NCI-H2029 (cell line): ENCODE measurements around the gene RAP2B.

Experiments used
- DNase-seq: peaks from one replicate; lab custom pipeline; 2025; lab: John Stamatoyannopoulos, UW

The RAP2B gene

DNA sequence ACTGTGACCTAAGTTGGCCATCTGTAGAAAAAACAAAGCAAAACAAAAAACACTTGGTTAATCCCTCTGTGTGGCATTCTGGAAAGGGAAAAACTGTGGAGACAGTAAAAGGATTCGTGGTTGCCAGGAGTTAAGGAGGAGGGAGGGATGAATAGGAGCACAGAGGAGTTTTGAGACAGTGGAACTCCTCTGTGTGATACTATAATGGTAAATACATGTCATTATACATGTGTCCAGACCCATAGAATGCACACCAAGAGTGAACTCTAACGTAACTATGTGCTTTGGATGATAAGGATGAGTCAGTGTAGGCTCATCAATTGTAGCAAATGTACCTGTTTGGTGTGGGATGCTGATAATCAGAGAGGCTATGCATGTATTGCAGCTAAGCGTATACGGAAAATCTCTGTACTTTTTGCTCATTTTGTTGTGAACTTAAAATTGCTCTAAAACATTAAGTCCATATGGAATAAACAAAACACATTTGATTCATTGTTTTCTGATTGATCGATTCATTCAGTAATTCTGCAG, 33.4 kb downstream of the RAP2B start:
- no peak for DNase-seq

DNA sequence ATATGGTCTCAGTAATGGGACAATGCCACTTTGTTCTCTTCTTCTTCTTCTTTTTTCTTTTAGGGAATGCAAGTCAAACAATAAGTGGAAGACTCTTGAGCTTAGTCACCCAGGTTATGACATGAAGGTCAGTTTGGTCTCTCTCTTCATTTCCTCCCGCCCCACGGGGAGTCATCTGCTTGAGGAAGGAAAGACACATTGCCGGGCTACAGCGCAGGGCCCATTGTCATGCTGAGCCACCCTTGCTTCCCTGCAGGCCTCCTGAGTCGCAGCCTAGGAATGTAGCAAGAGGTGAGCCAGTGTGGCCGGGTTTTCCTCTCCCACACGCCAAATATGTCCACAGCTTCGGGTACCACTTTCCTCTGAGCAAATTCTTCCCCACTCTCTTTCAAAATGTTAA, 47.6 kb downstream of the RAP2B start:
- DNase-seq: no peak

DNA sequence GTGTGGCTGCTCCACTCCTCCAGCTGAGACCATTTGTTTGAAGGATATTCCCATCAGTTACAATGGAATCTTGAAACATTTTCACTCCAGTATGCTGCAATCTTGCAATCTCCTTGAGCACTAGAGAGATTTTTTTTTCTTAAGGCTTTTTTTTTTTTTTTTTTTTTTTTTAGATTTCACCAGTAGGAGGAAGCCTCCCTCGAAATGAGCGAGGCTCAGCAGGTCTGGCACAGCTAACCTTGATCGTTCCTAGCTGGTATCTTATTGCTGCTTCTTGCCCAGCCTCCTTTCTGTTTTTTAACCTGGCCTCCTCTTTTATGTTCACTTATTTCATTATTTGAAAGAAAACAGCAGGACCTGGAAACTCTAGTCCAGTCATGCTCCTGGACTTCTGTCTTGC, 48.1 kb downstream of the RAP2B start:
- no peak for DNase-seq

DNA sequence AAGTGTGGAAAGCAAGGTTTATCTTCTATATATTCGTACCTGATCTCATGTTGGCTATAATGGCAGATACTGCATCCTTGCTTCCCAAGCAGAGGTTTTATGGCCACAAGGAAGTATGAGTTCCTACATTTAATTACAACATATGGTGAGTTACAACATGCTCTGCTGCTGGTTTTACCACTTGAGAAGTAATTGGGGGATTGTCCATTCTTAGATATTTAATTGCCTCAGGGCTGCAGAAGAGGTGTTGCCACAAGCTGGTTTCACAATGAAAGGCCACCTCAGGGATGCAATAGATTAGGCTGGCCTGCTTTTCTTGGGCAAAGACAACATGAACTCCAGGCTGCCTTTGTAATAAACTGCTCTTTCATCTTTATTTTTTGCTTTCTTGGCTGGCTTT, 48.6 kb downstream of the RAP2B start:
- DNase-seq: no peak

DNA sequence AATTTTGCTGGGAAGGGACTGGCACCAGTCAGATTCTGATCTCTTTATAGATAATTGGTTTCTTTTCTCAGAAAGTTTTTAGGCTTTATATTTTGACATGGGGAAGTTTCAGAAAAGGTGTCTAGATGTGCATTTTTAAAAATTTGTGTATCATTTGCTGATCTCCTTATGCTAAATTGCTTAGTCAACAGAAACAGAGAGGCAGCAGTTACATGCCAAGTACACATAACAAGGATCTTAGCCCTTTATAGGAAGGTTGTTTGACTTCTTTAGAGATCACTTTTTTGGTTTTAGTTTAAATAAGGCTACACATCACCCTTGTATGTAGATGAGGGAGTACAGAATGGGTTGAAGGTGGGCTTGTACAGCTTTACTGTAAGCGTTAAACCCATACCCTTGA, 53.5 kb downstream of the RAP2B start:
- no peak for DNase-seq

DNA sequence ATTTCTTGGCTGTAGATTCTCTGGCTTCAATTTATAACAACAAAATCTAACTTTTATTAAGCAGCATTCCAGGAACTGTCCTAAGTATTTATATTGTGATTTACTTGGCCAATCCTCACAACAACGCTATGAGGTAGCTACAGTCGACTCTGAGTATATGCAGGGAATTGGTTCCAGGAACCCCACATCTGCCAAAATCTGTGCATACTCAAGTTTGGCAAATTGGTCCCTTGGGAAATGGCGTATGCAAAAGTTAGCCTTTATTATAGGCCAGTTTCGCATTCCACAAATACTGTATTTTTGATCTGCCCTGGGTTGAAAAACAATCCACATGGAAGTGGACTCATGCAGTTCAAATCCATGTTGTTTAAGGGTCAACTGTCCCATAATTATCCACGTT, 53.9 kb downstream of the RAP2B start:
- no peak for DNase-seq

DNA sequence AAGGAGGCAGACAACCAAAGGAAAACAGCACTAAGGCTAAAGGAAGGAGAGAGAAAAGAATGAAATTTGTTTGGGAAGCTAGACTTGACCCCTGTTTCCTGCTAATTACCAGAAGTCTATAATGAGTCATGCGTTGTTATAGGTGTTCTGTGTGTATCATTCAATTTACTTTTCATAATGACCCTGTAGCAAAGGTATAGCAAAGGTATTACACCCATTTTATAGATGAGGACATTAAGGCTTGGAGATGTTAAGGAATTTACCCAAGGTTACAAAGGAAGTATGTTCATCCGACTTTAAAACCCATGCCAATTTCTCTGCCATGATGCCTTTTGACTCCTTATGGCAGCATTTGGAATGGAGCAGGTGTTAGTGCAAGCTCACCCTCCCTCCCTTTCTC, 54.9 kb downstream of the RAP2B start:
- no peak for DNase-seq

DNA sequence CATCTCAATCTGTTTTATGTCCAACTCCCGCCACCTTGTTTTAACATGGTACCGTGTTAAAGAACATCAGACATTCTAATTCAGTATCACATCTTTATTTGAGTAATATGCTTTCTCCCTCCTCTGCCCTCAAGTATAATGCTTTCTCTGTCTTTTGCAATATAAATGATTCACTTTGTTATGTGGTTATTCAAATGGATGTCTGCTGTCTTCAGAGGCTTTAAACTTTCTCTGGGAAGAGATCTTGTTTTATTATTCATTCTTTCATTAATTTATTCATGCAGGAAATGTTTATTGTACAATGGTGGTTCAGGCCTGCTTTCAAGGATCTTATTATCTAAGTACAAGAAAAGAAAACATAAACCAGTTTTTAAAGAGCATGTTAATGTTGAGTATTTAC, 57.1 kb downstream of the RAP2B start:
- DNase-seq: no peak
